NCI-H524 treated with DMSO at 0.1 percent for 48 hours (cell line): ENCODE results near the gene C2orf66.

ENCODE experiments used
- DNase-seq: peaks from one replicate; lab custom pipeline; 2025; lab: John Stamatoyannopoulos, UW

C2orf66 gene

GRCh38 chr2:196759378-196759706, 49.8 kb downstream of the C2orf66 start:
- DNase-seq = no peak

DNA sequence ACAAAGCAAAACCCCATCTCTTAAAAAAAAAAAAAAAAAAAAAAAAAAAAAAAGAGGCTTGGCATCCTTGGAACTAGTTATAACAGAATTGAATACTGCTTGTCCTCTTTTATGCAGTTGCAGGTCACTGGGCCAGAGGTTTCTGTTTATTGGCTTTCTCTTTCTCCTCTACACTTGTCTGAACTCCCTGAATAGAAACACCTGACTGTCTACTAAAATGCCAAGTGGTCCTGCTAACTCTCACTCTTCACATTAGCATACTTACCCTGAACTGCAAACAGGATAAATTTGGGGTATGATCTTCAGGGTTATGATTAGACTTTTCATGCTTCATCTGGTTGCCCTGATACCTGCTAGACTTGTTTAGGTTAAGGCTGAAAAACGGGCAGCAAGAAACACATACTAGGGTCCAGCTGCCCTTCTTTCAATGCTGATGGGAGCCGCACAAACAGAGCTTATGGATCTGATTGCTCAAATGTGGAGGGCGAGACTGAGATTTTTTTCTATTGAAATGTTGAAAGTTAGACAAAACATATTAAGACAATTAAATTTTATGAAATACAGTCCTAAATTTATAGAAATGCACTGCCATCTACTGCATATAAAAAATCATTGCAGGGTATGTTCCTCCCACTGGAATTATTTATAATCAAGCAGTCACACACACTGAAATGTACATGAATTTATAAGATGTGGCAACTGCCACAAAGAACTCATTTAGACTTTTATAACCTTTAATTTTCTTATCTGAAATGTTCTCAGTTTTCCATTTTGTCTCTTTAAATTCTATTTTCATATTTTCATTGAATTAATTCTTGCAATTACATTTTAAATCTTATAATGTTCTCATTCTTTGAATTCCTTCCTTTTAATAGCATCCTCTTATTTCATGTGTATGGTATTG, 50.4 kb downstream of the C2orf66 start:
- no peak for DNase-seq
